Panc1 (cell line): ENCODE measurements around the gene THSD7B.

ENCODE experiments used
- CTCF ChIP-seq: fragments of 450-650 bp; IDR thresholded peaks from 2 replicates; pipeline ENCODE4 v1.5.1; 2017; ENCODE audit warnings: mild to moderate bottlenecking
- POLR2AphosphoS5 ChIP-seq: IDR thresholded peaks from 2 replicates; pipeline ENCODE4 v1.6.1; 2012; ENCODE audit warnings: mild to moderate bottlenecking, low read depth, low read length, moderate library complexity
- REST ChIP-seq, 2 experiments: IDR thresholded peaks; 2 replicates each; pipeline ENCODE4 v1.6.1; 2011 to 2012; ENCODE audit warnings: low read depth in 2 of 2, control low read depth in 1 of 2, low read length in 1 of 2, mild to moderate bottlenecking in 1 of 2, moderate library complexity in 1 of 2; ENCODE audit not compliant: insufficient read depth in 1 of 2
- SIN3A ChIP-seq: IDR thresholded peaks from 2 replicates; pipeline ENCODE4 v1.6.1; 2012; ENCODE audit warnings: low read depth, mild to moderate bottlenecking, low read length, moderate library complexity, borderline replicate concordance; ENCODE audit not compliant: insufficient read depth
- TCF7L2 ChIP-seq: IDR thresholded peaks from 2 replicates; pipeline ENCODE4 v1.6.1; 2011; ENCODE audit warnings: mild to moderate bottlenecking, low read depth, low read length, inconsistent platforms

GRCh38 chr2:136767030-136767429 lies 1.7 kb downstream of the THSD7B start:
- TF ChIP-seq TCF7L2 (no peak), CTCF (no peak), POLR2AphosphoS5 (no peak), REST (IDR thresholded peaks at IDR 0.05; ENCODE audit: insufficient read depth in 1 of 2, low read depth in 2 of 2, low read length in 1 of 2) (no peak), SIN3A (no peak)
